ENCODE measurements around the gene HSP90AB1. TPM values are rescaled to one million over a fixed set of nuclear protein-coding genes. Genes with fewer than 3 reads are reported as not detected.

The HSP90AB1 gene
- total RNA-seq, 4 donors from 2014 or later = 433 to 696 (median 601) TPM

GRCh38 chr6:44251576-44252524 lies 4.9 kb downstream of the HSP90AB1 start:
- TF ChIP-seq CTCF (IDR thresholded peaks at IDR 0.05) = no peak
- TF ChIP-seq POLR2A (IDR thresholded peaks at IDR 0.05) = no peak
- WGBS, 2 donors = 84 to 88% methylated on average over 13 to 14 of the region's 14 CpGs
- Histone ChIP-seq H3K27ac (no peak overlapping the region), H3K9me3 (no peaks in the 10 kb centered on the region), H3K27me3 (no peaks in the 10 kb centered on the region), H3K36me3 (peaks cover 41 to 75% (median 63%) of the 10 kb centered on the region in 3 donors), H3K4me3 (no peak overlapping the region), H3K4me1 (peaks cover 19 to 88% (median 35%) of the 10 kb centered on the region in 3 donors)
- DNase-seq = no peak
- intact Hi-C loops (cut with DNase I) = loop anchor here (10.0 kb wide), 1 partner anchor 157 kb away; no protein-coding TSS in a partner anchor

- Histone ChIP-seq H3K9me3 (no peaks in the 10 kb centered on the region), H3K4me1 (peaks cover 17 to 92% (median 36%) of the 10 kb centered on the region in 3 donors), H3K4me3 (no peak overlapping the region), H3K27me3 (no peaks in the 10 kb centered on the region), H3K36me3 (peaks cover 41 to 75% (median 63%) of the 10 kb centered on the region in 3 donors), H3K27ac (no peak overlapping the region)
- intact Hi-C loops (cut with DNase I) = loop anchor here (10.0 kb wide), 1 partner anchor 159 kb away; no protein-coding TSS in a partner anchor
- TF ChIP-seq CTCF (IDR thresholded peaks at IDR 0.05) = peak in 5 of 6 experiments; percentile 33 to 52 (median 37)
- TF ChIP-seq POLR2A (IDR thresholded peaks at IDR 0.05) = no peak
- no peak for DNase-seq
- WGBS, 2 donors = 59 to 61% methylated on average over 9 to 10 of the region's 10 CpGs
These were observed 6.6 kb downstream of the HSP90AB1 start for GRCh38 chr6:44253307-44254101.

GRCh38 chr6:44254191-44255104 lies 7.5 kb downstream of the HSP90AB1 start:
- 77 to 86% methylated on average over 6 to 7 of the region's 12 CpGs for WGBS, 2 donors
- H3K9me3 ChIP-seq = no peaks in the 10 kb centered on the region
- H3K4me1 ChIP-seq = peaks cover 14 to 83% (median 26%) of the 10 kb centered on the region in 3 donors
- no peaks in the 10 kb centered on the region for H3K27me3 ChIP-seq
- TF ChIP-seq POLR2A (IDR thresholded peaks at IDR 0.05) (no peak), CTCF (IDR thresholded peaks at IDR 0.05) (no peak)
- intact Hi-C loops (cut with DNase I) = loop anchor here (5.0 to 10.0 kb wide), 2 partner anchors 82 to 160 kb away; no protein-coding TSS in a partner anchor
- DNase-seq = no peak
- no peak overlapping the region for H3K4me3 ChIP-seq
- peaks cover 41 to 75% (median 58%) of the 10 kb centered on the region in 3 donors for H3K36me3 ChIP-seq
- no peak overlapping the region for H3K27ac ChIP-seq

GRCh38 chr6:44255105-44255808 lies 8.4 kb downstream of the HSP90AB1 start:
- H3K27me3 ChIP-seq = no peaks in the 10 kb centered on the region
- no peak overlapping the region for H3K27ac ChIP-seq
- no peak overlapping the region for H3K4me3 ChIP-seq
- intact Hi-C loops (cut with DNase I) = loop anchor here (5.0 to 10.0 kb wide), 2 partner anchors 83 to 160 kb away; no protein-coding TSS in a partner anchor
- no peak for TF ChIP-seq POLR2A (IDR thresholded peaks at IDR 0.05)
- TF ChIP-seq CTCF (IDR thresholded peaks at IDR 0.05) = no peak
- 48 to 56% methylated on average over 8 to 16 of the region's 16 CpGs for WGBS, 2 donors
- peaks cover 14 to 75% (median 21%) of the 10 kb centered on the region in 3 donors for H3K4me1 ChIP-seq
- DNase-seq = no peak
- H3K9me3 ChIP-seq = no peaks in the 10 kb centered on the region
- H3K36me3 ChIP-seq = peaks cover 37 to 75% (median 54%) of the 10 kb centered on the region in 3 donors
